ENCODE data around the gene SLC4A1.
A peak's percentile ranks its signal among the peaks of the same experiment; 100 is the strongest.

SLC4A1 gene

GRCh38 chr17:44267818-44268490, at the start of gene SLC4A1:
TSS of gene SLC4A1 (minus strand) at chr17:44268135. CDS start at chr17:44262866, 5,269 bp downstream.
- no peak for DNase-seq

DNA sequence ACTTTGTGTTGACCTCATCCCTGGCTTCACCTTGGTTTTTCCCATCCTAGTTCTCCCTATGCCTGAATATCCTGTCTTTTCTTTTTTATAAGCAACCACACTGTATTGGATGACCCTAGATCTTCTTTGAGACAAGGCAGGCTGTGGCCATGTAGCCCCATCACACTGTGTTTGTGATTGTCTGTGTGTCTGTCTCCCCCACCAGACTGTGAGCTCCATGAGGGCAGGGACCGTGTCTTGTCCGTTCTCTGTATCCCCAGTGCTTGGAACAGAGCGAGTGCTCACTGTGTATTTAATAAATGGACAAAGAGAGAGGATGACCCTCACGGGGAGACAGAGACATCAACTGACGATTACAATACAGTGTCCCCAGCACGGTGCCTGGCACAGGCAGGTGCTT, 49.6 kb upstream of the SLC4A1 start:
- no peak for DNase-seq

DNA sequence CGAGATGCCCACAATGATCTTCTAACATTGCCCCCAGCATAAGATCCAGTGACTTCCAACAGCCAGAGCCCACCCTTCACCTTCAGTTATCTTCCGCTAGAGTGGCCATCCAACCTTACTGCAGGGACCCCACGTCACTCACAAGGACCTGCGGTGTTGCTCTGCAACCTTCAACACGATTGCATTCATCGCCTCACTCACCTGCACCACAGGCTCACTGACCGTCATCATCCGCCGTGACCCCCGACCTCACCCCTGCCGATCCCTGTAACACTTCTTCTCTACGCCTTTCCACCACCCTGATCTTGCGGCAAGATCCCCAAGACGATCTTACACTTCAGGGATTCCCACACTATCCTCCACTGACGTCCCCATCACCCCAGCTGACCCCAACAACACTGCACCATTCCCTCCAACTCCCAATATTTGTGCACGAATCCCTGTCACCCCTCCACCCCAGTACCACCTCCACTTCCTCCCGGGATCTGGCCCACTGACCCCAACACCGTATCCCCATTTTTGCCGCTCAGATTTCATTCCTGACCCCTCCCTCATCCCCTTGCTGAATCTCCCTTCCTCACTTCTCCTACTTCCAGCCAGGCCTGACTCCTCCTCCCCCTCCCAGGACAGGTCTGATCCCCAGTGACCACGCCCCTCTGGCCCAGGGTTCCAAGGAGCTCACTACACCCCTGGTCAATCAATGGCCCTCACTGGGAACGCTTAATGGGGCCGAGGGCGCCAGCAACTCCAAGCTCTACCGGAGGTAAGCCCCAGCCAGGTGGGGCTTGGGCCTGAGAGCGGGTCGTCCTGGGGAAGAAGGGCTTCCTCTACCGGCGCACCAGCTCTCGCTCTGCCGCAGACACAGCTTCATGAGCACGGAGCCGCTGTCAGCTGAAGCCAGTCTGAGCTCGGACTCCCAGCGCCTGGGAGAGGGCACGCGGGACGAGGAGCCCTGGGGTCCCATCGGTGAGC, 48.1 kb upstream of the SLC4A1 start:
- no peak for DNase-seq

DNA sequence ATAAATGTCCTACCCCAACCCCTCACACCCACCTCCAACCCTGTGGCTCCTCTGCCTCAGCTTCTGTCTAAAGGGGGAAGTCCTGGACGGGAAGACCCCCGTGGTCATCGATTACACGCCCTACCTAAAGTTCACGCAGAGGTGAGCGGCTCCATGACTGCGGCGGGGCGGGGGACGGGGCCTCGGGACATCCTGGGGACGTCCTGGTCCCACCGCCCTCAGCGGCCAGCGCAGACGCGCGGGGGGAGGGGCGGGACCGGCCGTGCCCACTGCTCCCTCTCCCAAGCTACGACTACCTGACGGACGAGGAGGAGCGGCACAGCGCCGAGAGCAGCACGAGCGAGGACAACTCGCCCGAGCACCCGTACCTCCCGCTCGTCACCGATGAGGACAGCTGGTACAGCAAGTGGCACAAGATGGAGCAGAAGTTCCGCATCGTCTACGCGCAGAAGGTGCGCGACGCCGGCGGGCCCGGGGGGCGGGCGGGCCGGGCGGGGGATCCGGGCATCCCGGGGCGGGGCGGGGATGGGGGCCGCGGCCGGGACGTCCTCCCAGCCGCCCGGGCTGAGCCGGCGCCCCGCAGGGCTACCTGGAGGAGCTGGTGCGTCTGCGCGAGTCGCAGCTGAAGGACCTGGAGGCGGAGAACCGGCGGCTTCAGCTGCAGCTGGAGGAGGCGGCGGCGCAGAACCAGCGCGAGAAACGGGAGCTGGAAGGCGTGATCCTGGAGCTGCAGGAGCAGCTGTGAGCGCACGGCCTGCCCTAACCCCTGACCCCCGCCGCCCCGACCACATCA, 47.1 kb upstream of the SLC4A1 start:
- peak; percentile 74 for DNase-seq

DNA sequence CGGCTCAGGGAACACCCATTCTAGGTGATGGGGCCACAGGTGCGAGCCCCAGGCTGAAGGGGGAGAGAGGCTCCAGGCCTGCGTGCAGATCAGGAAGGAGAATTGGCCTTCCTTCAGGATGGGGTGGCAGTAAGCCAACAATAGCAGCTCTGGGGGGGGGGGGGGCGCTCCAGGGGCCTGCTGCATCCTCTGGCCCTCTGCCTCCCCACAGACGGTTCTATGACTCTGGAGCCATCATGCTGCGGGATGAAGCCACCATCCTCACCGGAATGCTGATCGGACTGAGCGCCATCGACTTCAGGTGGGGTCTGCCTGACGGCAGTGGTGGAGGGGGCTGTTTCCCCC, 46.6 kb upstream of the SLC4A1 start:
- no peak for DNase-seq

DNA sequence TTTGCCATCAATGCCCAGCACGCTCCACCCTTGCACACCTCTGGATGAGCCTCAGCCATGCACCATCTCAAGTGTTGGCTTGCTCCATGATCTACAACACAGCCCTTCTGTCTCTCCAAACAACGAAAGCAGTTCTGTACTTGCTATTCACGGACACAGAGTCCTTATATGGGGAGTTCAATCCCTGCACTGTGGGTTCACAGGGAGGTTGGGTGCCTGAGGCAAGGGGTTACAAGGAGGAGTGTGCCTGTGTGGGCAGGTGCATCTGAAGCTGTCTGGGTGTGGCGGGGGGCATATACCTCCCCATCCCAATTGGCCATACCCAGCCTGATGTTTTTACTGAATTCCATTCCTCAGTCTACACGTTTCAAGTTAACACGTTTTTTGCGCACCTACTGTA, 46.1 kb upstream of the SLC4A1 start:
- no peak for DNase-seq

DNA sequence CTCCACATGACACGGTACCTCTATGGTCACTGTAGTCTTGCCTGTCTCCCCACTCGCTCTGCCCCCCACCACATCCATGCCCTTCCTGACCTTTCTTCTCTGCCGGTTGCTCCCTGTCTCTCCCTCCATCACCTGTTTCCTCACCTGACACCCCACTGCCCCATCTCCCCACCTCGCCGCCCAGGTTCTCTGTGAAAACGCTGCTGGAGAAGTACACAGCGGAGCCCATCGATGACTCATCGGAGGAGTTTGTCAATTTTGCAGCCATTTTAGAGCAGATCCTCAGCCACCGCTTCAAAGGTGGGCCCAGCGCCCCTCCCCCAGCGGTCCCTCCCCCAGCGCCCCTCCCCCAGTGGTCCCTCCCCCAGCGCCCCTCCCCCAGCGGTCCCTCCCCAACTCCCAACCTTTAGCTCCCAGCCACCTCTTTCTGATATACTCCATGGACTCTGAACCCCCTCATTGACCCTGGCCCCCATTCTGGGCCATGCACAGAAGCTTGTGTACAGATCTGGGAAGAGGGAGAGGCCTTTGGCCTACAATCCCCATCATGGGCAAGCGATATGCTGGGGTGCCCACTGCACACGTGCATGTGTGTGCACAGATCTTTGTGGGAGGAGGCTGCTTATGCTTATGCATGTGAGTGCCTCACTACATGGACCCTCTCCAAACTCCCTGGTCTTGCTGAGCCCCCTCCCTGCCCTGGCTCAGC, 44.6 kb upstream of the SLC4A1 start:
- DNase-seq: no peak

- DNase-seq: no peak
Measured at GRCh38 chr17:44311562-44312181, 43.7 kb upstream of the SLC4A1 start.

GRCh38 chr17:44310609-44311376, 42.9 kb upstream of the SLC4A1 start:
- no peak for DNase-seq

- no peak for DNase-seq
Measured at GRCh38 chr17:44310188-44310587, 42.3 kb upstream of the SLC4A1 start.

DNA sequence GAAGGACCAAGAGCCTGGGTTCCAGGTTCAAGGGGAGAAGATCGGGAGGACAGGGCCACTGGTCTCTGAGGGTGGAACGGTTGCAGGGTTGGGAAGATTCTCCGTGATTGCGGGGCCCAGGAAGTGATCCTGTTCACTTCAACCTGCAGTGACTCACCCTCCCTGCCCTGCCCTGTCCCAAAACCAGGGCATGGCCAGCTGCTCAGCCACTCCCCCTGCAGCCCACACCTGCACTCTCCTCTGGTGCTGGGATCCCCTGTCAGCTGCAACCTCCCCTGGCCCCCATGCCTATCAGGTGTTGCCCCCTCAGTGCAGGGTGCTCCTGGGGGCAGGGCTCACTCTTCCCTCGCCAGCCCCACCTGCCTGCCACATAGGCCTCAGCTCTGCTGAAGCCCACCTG, 41.5 kb upstream of the SLC4A1 start:
- no peak for DNase-seq

DNA sequence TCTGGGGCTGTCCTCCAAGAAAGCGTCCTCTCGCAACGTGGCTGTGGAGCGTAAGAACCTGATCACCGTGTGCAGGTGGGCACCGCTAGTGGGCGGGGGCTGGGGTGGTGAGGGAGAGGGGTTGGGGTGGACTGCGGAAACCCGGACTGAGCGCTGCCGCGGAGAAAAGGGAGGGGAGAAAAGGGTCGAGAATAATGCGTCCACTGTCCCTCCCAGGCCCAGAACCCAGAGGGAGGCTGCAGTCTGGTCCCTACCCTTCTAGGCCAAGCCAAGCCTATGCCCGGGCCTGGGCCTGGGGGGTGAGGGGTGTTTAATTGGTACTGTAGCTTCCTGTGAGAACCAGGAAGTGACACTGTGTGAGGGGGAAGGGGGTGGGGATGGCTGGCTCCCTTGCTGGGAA, 40.9 kb upstream of the SLC4A1 start:
- DNase-seq: no peak

GRCh38 chr17:44308320-44308818, 40.4 kb upstream of the SLC4A1 start, which contains the start of gene RUNDC3A:
TSS of gene RUNDC3A (plus strand) at chr17:44308601. CDS start at chr17:44308833, 232 bp downstream.
- peak; percentile 92 for DNase-seq

DNA sequence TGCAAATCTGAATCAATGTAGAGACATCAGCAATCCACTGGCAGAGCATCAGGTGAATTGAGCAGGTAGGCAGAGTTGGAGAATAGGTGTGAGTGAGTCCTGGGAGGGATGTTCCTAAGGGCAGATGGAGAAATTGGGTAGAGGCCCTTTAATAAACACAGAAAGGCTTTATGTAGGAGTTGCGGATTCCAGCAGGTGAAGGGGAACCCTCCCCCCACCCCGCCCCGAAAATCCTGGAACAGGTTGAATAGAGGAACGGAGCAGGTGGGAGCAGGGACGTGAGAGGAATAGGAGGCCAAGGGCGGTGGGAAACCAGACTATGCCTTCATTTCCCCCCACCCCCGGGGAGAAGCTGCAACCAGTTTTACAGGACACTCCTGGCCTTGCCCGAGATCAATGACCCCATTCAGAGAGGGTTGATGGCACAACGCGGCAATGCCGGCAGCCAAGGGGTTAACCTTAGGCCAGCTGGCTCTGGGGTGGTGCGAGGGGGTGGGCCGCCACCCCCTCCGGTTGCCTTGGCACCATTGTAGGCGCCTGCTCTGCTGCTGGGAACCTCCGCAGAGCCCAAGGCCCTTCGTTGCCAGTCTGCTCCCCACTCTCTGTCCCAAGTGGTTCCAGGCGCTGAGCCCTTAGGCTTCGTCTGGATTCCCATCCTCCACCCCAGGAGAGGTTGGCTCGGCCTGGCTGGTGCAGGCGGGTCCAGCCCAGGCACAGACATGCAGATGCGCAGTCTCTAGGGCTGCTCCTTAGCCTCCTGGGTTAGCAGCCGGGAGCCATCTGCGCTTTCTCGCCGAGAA, 39.7 kb upstream of the SLC4A1 start:
- no peak for DNase-seq

GRCh38 chr17:44304651-44305050, 36.7 kb upstream of the SLC4A1 start:
- DNase-seq: no peak

GRCh38 chr17:44297975-44298374, 30.0 kb upstream of the SLC4A1 start:
- no peak for DNase-seq

DNA sequence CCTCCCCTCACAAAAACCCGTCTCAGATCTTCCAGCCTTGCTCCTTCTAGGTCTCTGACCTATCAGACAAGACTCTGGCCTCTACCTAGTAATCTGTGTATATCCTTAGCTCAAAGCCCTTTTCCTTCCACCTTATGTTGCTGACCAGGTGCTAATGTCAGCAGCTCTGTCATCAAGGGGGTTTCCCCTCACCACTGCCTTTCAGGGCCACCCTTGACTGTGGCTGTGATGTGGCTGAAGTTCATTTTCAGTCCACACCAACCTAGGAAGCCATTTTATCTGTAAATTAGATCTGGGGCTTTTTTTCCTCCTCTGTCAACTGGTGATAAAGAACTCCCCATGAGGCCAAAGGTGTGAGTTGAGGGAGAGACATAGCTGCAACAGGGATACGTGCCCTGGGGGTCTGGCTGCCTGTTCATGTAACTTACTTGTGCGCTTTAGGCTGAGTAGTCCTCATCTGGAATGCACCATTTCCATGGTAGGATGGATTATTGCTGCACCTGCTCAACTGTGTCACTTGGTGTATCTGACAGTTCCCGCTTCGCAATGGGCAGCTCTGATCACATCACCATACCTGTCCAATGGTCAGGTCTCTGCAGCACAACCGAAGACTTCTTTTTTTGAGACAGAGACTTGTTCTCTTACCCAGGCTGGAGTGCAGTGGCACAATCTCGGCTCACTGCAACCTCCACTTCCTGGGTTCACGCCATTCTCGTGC, 25.7 kb upstream of the SLC4A1 start:
- DNase-seq: no peak

DNA sequence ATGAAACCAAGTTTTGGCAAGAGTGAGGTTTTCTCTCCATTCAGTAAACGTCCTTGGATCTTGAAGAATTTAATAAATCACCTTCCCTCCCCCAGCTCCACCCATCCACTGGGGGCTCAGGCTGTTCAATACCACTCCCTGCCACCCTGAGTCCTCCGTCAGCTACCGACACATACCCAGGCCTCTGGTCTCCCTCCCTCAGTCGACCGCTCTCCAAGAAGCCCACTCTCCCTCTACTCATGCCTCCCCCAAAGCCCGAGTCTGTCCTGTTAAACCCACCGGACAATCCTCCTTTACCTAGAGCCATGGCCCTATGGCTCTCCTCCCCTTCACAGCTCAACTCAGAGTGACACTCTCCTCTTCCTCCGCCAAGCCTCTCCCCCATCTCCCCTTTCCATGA, 19.7 kb upstream of the SLC4A1 start:
- no peak for DNase-seq

- no peak for DNase-seq
Measured at GRCh38 chr17:44284024-44284400, 16.1 kb upstream of the SLC4A1 start.
